B cell (primary cell): ENCODE results near the gene NRP1. TPM values are rescaled to one million over a fixed set of nuclear protein-coding genes. Genes with fewer than 3 reads are reported as not detected.

Experiments
- ATAC-seq: fragments of 200-7000 bp; cut with Tn5 transposase; one replicate; pipeline ENCODE4 v1.10.0; 2021; ENCODE audit warnings: low read depth, mild to moderate bottlenecking, moderate number of reproducible peaks, moderate library complexity
- CTCF ChIA-PET: fragments of 350-600 bp; sonication (Branson Sonifier 250); formaldehyde crosslinking; loops from one replicate; lab custom pipeline; 2021; ENCODE audit warnings: antibody characterized with exemption, inconsistent platforms; lab: Charles Lee
- POLR2A ChIA-PET: fragments of 350-600 bp; sonication (Branson Sonifier 250); formaldehyde crosslinking; loops from one replicate; lab custom pipeline; 2021; ENCODE audit warnings: antibody characterized with exemption; lab: Charles Lee
- DNase-seq: peaks from one replicate; pipeline ENCODE4 v3.0.0; 2013
- H2AFZ ChIP-seq: 2 replicates; pipeline ENCODE4 v1.6.1; 2012; ENCODE audit warnings: mild to moderate bottlenecking, low read depth, low read length; ENCODE audit not compliant: insufficient read depth, poor library complexity, severe bottlenecking
- H3K27ac ChIP-seq, 2 donors: 1 replicate in 1 of 2; 2 replicates in 1 of 2; pipeline ENCODE4 v1.5.1; 2012 to 2013; ENCODE audit warnings: low read length in 2 of 2, mild to moderate bottlenecking in 2 of 2, moderate library complexity in 1 of 2
- H3K27me3 ChIP-seq, 4 experiments: fragments of 200-600 bp in 1 of 4; sonication (generic) in 1 of 4; replicated peaks in 1 of 4; 1 replicate in 2 of 4; 2 replicates in 2 of 4; pipeline versions ENCODE4 v1.6.1 to v1.7.0; 2013 to 2016; ENCODE audit warnings: low read length in 3 of 4, mild to moderate bottlenecking in 2 of 4, mixed read lengths in 1 of 4, moderate library complexity in 1 of 4; ENCODE audit not compliant: insufficient read depth in 4 of 4, control insufficient read depth in 3 of 4; ENCODE audit errors: control extremely low read depth in 1 of 4
- H3K36me3 ChIP-seq, 2 experiments: replicated peaks in 1 of 2; 1 replicate in 1 of 2; 2 replicates in 1 of 2; pipeline versions ENCODE4 v1.6.1 to v1.7.1; 2013; ENCODE audit warnings: low read length in 1 of 2; ENCODE audit not compliant: insufficient read depth in 2 of 2, control insufficient read depth in 1 of 2; ENCODE audit errors: control extremely low read depth in 1 of 2, extremely low read depth in 1 of 2
- H3K4me1 ChIP-seq, 2 donors: fragments of 200-600 bp in 1 of 2; sonication (generic) in 1 of 2; 1 replicate in 1 of 2; 2 replicates in 1 of 2; pipeline versions ENCODE4 v1.5.1 to v1.6.1; 2013 to 2017; ENCODE audit warnings: low read length in 2 of 2; ENCODE audit not compliant: control insufficient read depth in 2 of 2, insufficient read depth in 2 of 2
- H3K4me2 ChIP-seq: replicated peaks from 2 replicates; pipeline ENCODE3; 2012; ENCODE audit warnings: mild to moderate bottlenecking, low read depth, low read length; ENCODE audit not compliant: poor library complexity, severe bottlenecking
- H3K4me3 ChIP-seq, 5 experiments: fragments of 200-600 bp in 1 of 5; sonication (generic) in 1 of 5; 1 replicate in 3 of 5; 2 replicates in 2 of 5; pipeline versions ENCODE4 v1.5.1 to v1.7.0; 2011 to 2016; ENCODE audit warnings: low read length in 4 of 5, mild to moderate bottlenecking in 4 of 5, low read depth in 2 of 5, control low read depth in 1 of 5, moderate library complexity in 1 of 5; ENCODE audit not compliant: insufficient read depth in 1 of 5; ENCODE audit errors: control extremely low read depth in 1 of 5, extremely low read depth in 1 of 5
- H3K79me2 ChIP-seq: fragments of 200-600 bp; sonication (generic); one replicate; pipeline ENCODE4 v1.6.0; 2016; ENCODE audit warnings: low read length; ENCODE audit not compliant: control insufficient read depth, insufficient read depth
- H3K9ac ChIP-seq: fragments of 200-600 bp; sonication (generic); 2 replicates; pipeline ENCODE4 v1.6.1; 2017; ENCODE audit warnings: mild to moderate bottlenecking, low read length, moderate library complexity
- H3K9me3 ChIP-seq, 3 donors: one replicate each; pipeline versions ENCODE4 v1.6.1 to v1.7.1; 2013; ENCODE audit warnings: low read length in 2 of 3; ENCODE audit not compliant: control insufficient read depth in 2 of 3, insufficient read depth in 1 of 3; ENCODE audit errors: control extremely low read depth in 1 of 3
- H4K20me1 ChIP-seq: 2 replicates; pipeline ENCODE4 v1.6.0; 2012; ENCODE audit warnings: mild to moderate bottlenecking, low read length; ENCODE audit not compliant: insufficient read depth, control insufficient read depth, poor library complexity, severe bottlenecking
- H3K27ac Mint-ChIP-seq: one replicate; pipeline ENCODE4 v1.8.0; 2021; ENCODE audit warnings: mixed read lengths
- H3K27me3 Mint-ChIP-seq: one replicate; pipeline ENCODE4 v1.8.0; 2021; ENCODE audit warnings: mixed read lengths
- H3K4me1 Mint-ChIP-seq: one replicate; pipeline ENCODE4 v1.8.0; 2021; ENCODE audit warnings: mixed read lengths
- H3K4me3 Mint-ChIP-seq: one replicate; pipeline ENCODE4 v1.8.0; 2021; ENCODE audit warnings: mixed read lengths
- H3K9me3 Mint-ChIP-seq: one replicate; pipeline ENCODE4 v1.8.0; 2022; ENCODE audit warnings: mixed read lengths; ENCODE audit not compliant: insufficient read depth
- EZH2 ChIP-seq: IDR thresholded peaks from 2 replicates; pipeline ENCODE4 v1.6.1; 2012; ENCODE audit warnings: borderline replicate concordance, low read depth, mild to moderate bottlenecking, moderate library complexity, low read length; ENCODE audit not compliant: insufficient read depth, poor library complexity, severe bottlenecking
- WGBS: methylation state at CpG from one replicate; pipeline ENCODE4 v1.1.5; 2013; ENCODE audit warnings: missing lambda C conversion rate; ENCODE audit not compliant: insufficient coverage; 5-methylcytosine and 5-hydroxymethylcytosine counted together
- intact Hi-C: fragments of 100-400 bp; cut with micrococcal nuclease; formaldehyde crosslinking; loops from one replicate; pipeline ENCODE4 v1.10.0; 2022
- polyA plus RNA-seq: library from polyadenylated mRNA; depleted of rRNA; stranded (reverse); fragments of >200 nt; gene quantifications from 2 replicates; pipeline ENCODE4 v1.2.3, GENCODE V29; 2012
- total RNA-seq, 2 donors: library from RNA; stranded (reverse); fragments of 120-200 nt in 1 of 2; gene quantifications; 1 replicate in 1 of 2; 2 replicates in 1 of 2; pipeline versions ENCODE4 v1.2.3 to v1.2.4, GENCODE V29; 2013 to 2022
- TF ChIP-seq, protein P1 (sequence below): fragments of 200-600 bp; IDR thresholded peaks from one replicate; pipeline ENCODE4 v1.8.0; 2022; ENCODE audit warnings: antibody characterized with exemption, mild to moderate bottlenecking

Gene NRP1
- total and polyA plus RNA-seq, 2 donors (not counting 1 experiment from before 2014, with no cell fraction given): 0.34 TPM; not detected in 1

GRCh38 chr10:33157103-33157502, 177.4 kb downstream of the NRP1 start:
- ChIA-PET POLR2A (no interaction called here), CTCF (no interaction called here)
- WGBS: 73% methylated on average over 3 of the region's 4 CpGs
- no peak overlapping the region for H3K4me3 ChIP-seq
- DNase-seq (no peak), ATAC-seq (no peak)
- Mint-ChIP-seq H3K27ac (no peak overlapping the region), H3K27me3 (peaks cover 4% of the 10 kb centered on the region), H3K4me1 (peaks cover 22% of the 10 kb centered on the region), H3K9me3 (no peaks in the 10 kb centered on the region), H3K4me3 (no peak overlapping the region)
- intact Hi-C loops: loop anchor here (10.0 kb wide), 2 partner anchors 62 to 222 kb away; no protein-coding TSS in a partner anchor
- H3K36me3 ChIP-seq: no peaks in the 10 kb centered on the region
- peaks cover 10 to 32% of the 10 kb centered on the region in 2 donors for H3K4me1 ChIP-seq
- H3K27me3 ChIP-seq: no peaks in the 10 kb centered on the region
- H2AFZ ChIP-seq: no peak overlapping the region
- H3K27ac ChIP-seq: no peak overlapping the region
- no peaks in the 10 kb centered on the region for H4K20me1 ChIP-seq
- no peak for TF ChIP-seq EZH2
- TF ChIP-seq, protein P1, sequence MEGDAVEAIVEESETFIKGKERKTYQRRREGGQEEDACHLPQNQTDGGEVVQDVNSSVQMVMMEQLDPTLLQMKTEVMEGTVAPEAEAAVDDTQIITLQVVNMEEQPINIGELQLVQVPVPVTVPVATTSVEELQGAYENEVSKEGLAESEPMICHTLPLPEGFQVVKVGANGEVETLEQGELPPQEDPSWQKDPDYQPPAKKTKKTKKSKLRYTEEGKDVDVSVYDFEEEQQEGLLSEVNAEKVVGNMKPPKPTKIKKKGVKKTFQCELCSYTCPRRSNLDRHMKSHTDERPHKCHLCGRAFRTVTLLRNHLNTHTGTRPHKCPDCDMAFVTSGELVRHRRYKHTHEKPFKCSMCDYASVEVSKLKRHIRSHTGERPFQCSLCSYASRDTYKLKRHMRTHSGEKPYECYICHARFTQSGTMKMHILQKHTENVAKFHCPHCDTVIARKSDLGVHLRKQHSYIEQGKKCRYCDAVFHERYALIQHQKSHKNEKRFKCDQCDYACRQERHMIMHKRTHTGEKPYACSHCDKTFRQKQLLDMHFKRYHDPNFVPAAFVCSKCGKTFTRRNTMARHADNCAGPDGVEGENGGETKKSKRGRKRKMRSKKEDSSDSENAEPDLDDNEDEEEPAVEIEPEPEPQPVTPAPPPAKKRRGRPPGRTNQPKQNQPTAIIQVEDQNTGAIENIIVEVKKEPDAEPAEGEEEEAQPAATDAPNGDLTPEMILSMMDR: no peak
- H3K9ac ChIP-seq: no peak overlapping the region
- no peaks in the 10 kb centered on the region for H3K9me3 ChIP-seq
- H3K79me2 ChIP-seq: no peaks in the 10 kb centered on the region
- no peak overlapping the region for H3K4me2 ChIP-seq

GRCh38 chr10:33155720-33156638, 178.5 kb downstream of the NRP1 start:
- TF ChIP-seq EZH2: no peak
- TF ChIP-seq, protein P1: peak; percentile 69
- Histone ChIP-seq H2AFZ (no peak overlapping the region), H3K79me2 (no peaks in the 10 kb centered on the region), H3K4me2 (no peak overlapping the region), H4K20me1 (no peaks in the 10 kb centered on the region), H3K4me1 (peaks cover 10 to 43% of the 10 kb centered on the region in 2 donors), H3K27ac (no peak overlapping the region), H3K36me3 (no peaks in the 10 kb centered on the region), H3K9ac (no peak overlapping the region), H3K4me3 (no peak overlapping the region), H3K9me3 (no peaks in the 10 kb centered on the region), H3K27me3 (no peaks in the 10 kb centered on the region)
- POLR2A ChIA-PET: interaction anchor here (0.5 to 1.6 kb wide), 2 partner anchors 147 to 697 kb away, joined by 4 to 11 read pairs; no protein-coding TSS in a partner anchor
- H3K27ac Mint-ChIP-seq: peak overlapping the region; percentile 5
- peaks cover 4% of the 10 kb centered on the region for H3K27me3 Mint-ChIP-seq
- 60% methylated on average over 1 of the region's 10 CpGs for WGBS
- H3K4me3 Mint-ChIP-seq: no peak overlapping the region
- no peaks in the 10 kb centered on the region for H3K9me3 Mint-ChIP-seq
- peaks cover 32% of the 10 kb centered on the region for H3K4me1 Mint-ChIP-seq
- CTCF ChIA-PET: interaction anchor here (0.5 to 4.3 kb wide), 18 partner anchors 14 to 416 kb away, joined by 3 to 43 read pairs (median 4); no protein-coding TSS in a partner anchor
- intact Hi-C loops: loop anchor here (2.0 to 10.0 kb wide), 3 partner anchors 61 to 221 kb away; no protein-coding TSS in a partner anchor
- ATAC-seq (peak; percentile 65), DNase-seq (peak; percentile 61)
